DMS114 treated with DMSO at 0.1 percent for 48 hours (cell line): ENCODE results near the gene NCAM2.

ENCODE experiments used
- DNase-seq: peaks from one replicate; lab custom pipeline; 2025; ENCODE audit not compliant: unreplicated experiment; lab: John Stamatoyannopoulos, UW

Gene NCAM2

GRCh38 chr21:21165063-21165645 lies 166.9 kb downstream of the NCAM2 start:
- no peak for DNase-seq

DNA sequence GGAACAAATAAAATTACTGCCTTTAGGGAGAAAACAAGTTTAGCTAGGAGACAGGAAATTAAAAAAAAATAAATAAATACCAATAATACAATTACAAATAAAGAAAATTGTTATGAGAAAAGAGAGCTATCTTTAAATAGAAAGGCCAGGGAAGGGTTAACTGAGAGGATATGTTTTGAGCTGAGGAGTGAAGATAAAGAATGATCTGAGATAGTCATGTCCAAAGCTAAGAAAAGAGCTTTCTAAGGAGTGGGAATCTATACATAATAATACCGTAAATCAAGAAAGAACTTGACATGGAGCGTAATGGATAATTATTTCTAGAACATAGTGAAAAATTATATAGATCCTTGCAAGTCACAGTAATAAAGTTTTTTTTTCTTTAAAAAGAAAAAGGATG lies 176.5 kb downstream of the NCAM2 start:
- no peak for DNase-seq

- DNase-seq = no peak
These were observed 177.7 kb downstream of the NCAM2 start for GRCh38 chr21:21175798-21176334.

- DNase-seq = no peak
These were observed 179.3 kb downstream of the NCAM2 start for GRCh38 chr21:21177353-21177986.

DNA sequence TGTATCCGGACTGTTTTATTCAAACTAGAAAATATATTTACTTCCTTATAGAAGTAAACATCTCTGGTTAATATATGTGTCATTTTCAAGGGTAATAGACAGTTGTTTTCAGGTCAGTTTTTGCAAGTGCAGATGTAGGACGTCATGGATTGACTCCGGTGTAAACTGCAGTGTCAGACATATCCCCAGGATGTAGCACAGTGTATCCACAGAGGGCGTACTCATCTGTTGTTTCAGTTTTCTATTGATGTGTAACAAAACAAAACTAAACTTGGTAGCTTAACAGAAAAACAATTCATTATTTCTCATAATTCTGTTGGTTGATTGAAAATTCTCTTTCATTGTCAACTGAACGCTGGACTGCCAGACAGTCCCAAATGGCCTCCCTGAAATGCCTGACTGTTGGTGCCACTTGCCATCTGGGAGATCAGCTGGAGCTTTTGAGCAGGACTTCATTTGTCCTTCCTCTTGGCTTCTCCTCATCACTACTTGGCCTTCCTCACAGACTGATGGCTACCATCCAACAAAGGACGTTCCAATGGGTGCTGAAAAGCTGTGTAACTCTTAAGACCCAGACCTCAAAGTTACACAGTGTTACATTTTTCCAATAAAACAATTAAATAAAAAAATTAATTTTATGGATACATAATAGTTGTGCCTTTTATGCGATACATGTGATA lies 181.6 kb downstream of the NCAM2 start:
- DNase-seq = no peak

GRCh38 chr21:21182401-21183010 lies 184.3 kb downstream of the NCAM2 start:
- DNase-seq = no peak

DNA sequence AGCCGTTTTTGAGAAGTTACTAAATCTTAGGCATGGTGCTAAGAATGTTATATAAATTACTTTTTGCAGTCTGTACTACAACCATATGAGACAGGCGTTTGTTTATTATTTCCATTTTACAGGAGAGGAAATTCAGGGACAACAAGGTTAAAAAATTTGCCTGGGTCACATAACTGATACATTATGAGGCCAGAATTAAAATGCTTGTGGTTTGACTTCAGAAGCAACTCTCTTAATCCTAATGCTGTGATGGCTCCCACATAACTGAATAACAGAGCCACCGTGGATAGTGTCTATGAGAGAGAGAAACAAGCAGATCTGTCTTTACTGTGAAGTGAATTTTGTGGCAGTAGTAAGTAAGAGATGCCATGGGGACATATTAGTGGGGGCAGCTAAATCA lies 184.9 kb downstream of the NCAM2 start:
- no peak for DNase-seq

DNA sequence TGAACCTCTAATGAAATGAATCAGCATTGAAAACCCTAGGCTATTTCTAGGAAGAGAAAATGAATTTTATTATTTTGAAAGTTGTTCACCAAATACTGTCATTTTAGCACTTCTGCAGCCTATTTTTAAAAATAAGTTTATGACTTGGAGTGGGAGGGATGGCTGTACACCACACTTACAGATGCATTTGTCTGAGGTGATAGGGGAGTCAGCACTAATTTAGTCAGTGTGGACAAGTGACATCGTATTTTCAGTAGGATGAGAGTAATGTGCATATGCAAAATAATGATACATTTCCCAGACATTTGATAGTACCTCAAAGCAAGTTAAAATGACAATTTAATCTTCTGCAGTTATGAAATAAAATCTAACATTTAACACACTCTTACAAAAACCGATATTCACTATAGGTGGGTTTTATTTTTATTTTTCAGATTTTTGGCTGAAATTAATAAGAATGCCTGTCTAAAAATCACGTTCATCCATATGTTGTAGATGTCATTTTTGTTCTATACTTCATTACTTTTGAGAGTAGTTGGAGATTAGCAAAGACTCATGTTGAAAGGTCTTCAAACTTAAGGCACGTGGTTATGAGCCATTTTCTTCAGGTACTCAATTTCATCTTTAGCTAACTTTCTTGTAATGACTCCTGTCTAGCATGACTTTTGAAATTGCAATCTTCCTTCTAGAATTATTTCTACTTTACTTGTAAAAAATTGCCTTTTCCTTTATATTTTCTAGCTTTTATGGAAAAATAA lies 186.7 kb downstream of the NCAM2 start:
- DNase-seq = no peak

- no peak for DNase-seq
These were observed 189.4 kb downstream of the NCAM2 start for GRCh38 chr21:21187579-21187978.

- DNase-seq = no peak
These were observed 190.4 kb downstream of the NCAM2 start for GRCh38 chr21:21188513-21189195.

DNA sequence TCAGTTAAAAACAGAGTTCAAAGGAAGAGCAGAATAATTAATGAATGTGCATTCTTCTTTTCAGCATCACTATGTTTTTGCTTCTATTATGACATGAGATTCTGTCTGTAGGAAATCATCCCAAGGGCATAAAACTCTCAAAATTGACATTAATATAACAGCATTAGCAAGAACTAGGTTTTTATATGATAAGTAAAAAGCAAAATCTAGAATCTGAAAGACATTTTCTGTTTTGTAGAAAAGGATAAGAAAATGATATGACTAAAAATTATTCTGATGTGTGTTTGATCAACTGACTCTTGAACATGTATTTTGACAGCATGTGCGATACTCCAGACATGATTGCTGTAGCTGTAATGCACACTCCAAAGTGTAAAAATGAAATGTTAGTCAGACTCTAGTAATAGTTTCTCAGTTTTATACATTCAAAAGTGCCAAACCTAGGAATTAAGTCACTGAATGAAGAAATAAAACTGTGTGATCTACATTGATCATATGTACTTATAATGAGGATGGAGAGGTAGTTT lies 197.3 kb downstream of the NCAM2 start:
- DNase-seq = no peak

DNA sequence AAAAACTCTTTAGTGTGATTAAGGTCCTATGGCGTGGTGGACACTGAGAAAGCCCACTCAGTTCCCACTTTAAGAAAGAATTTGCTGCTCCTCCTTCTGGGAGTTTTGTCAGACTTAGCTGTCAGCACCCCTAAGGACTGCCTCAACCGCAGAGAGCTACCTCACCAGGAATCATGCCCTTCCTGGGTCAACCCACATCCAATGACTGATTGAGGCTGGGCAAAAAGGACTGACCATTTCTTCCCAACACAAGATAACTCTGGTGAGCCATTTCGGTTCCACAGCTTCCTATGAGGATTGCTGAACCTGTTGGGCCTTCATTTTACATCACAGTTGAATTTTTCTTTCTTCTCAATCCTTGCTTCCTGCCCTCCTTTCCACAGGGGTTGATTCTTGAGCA lies 197.9 kb downstream of the NCAM2 start:
- DNase-seq = no peak

GRCh38 chr21:21196848-21197247 lies 198.6 kb downstream of the NCAM2 start:
- DNase-seq = no peak

DNA sequence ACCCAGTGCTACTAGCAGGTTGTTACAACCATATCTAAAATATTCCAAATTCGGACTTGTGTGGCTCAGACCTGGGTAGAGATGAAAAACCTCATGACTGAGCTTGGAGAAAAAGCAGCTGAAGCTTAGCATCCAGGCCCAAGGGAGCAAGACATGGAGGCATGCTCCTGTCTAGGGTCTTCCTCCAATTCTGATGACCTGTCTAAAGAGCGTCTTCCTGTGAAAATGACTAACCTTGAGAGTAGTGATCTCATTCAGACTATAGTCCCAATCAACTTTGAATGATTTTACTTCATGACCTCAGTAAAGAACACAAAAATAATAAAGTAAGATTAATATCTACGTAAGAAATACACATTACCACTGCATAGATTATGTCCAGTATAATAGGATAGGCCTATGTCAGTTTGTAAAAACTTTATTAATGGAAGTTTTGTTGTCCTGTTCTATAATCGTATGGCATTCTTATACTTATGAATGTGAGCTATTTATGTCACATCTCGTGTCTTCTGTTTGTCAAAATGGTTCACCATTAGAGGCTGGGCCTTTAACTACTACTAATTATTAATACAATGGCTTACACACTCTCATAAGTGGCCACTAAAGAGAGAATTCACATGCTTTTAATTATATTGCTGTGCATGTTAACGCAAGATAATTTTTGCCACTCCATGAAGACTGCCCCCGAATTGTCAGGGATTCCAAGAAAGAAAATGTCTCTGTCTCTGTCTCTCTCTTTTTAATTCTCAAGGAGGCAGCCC lies 201.3 kb downstream of the NCAM2 start:
- no peak for DNase-seq

DNA sequence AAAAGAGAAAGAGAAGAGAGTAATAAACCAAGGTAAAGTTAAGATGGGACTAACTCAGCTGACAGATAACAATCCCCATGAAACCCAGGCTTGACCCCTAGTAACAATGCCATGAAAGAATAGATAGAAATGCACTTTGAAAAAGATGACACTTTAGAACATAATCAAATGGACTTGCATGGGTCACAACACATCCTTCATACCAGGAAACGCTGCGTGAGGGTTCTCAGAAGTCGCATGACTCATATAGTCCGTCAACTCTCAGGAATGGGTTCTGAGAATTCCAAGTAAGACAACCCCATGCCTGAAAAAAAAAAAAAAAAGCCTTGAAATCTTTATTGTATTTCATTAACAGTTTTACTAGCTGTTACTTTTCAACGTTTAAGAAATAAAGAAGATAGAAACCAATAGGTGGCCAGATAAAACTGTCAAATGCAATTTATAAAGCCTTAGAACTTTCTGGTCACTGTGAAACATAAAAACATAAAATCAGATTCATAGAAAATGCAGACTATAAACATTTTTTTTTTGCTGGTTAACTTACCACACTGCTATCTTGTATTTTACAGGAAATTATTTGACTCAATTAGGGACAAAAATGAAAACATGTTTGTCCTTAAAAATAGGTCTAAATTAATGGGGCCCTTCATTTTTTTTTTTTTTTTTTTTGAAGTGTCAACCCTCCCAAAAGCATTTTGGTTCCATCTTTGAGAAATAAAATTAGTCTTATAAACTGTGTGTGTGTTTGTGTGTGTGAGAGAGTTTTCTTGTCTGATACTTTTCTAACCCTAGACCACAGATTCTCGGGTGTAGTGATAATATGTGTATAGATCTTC lies 202.1 kb downstream of the NCAM2 start:
- DNase-seq = no peak

GRCh38 chr21:21200939-21201615 lies 202.9 kb downstream of the NCAM2 start:
- no peak for DNase-seq

- DNase-seq = no peak
These were observed 205.7 kb downstream of the NCAM2 start for GRCh38 chr21:21203822-21204339.
